Kidney capillary endothelial cell (primary cell): Measurements from ENCODE around the gene CENPM.
"Not testable (repeated sequence)": the region's sequence is repeated elsewhere in the genome, so short reads cannot be mapped to it uniquely, and the experiment has no call there.

ENCODE experiments used
- DNase-seq: peaks from one replicate; pipeline ENCODE4 v3.0.0-alpha.2; 2018; ENCODE audit warnings: low spot score

Gene CENPM

GRCh38 chr22:41966607-41967240, 19.8 kb upstream of the CENPM start:
- peak; percentile 93 for DNase-seq

GRCh38 chr22:41966225-41966606, 19.3 kb upstream of the CENPM start:
- no peak for DNase-seq

- DNase-seq, result no peak
Observed at GRCh38 chr22:41964112-41964491, 17.1 kb upstream of the CENPM start.

- DNase-seq, result no peak
Observed at GRCh38 chr22:41963453-41964111, 16.6 kb upstream of the CENPM start.

- no peak for DNase-seq
Observed at GRCh38 chr22:41957941-41958556, 11.1 kb upstream of the CENPM start.

- no peak for DNase-seq
Observed at GRCh38 chr22:41952713-41953112, 5.8 kb upstream of the CENPM start.

GRCh38 chr22:41951898-41952474, 5.0 kb upstream of the CENPM start, which contains the start of gene SMIM45:
Gene SMIM45 (plus strand): TSS chr22:41952150.
- DNase-seq, result no peak

- no peak for DNase-seq
Observed at GRCh38 chr22:41949297-41949965, 2.5 kb upstream of the CENPM start.

GRCh38 chr22:41948928-41949296, 2.0 kb upstream of the CENPM start:
- not testable (repeated sequence) for DNase-seq

- DNase-seq, result no peak
Observed at GRCh38 chr22:41948142-41948541, 1.2 kb upstream of the CENPM start.

- DNase-seq, result no peak
Observed at GRCh38 chr22:41947424-41948080, 600 bp upstream of the CENPM start.

- peak; percentile 92 for DNase-seq
Observed at GRCh38 chr22:41943661-41944209, 3.2 kb downstream of the CENPM start.

- DNase-seq, result peak; percentile 82
Observed at GRCh38 chr22:41940832-41941765, 5.9 kb downstream of the CENPM start.

- no peak for DNase-seq
Observed at GRCh38 chr22:41939981-41940831, 6.7 kb downstream of the CENPM start.

- DNase-seq, result no peak
Observed at GRCh38 chr22:41936894-41937169, 10.1 kb downstream of the CENPM start.

GRCh38 chr22:41935509-41935908, 11.4 kb downstream of the CENPM start:
- DNase-seq, result no peak

- no peak for DNase-seq
Observed at GRCh38 chr22:41935015-41935351, 12.0 kb downstream of the CENPM start.

- DNase-seq, result no peak
Observed at GRCh38 chr22:41934284-41935014, 12.5 kb downstream of the CENPM start.

GRCh38 chr22:41933411-41934177, 13.4 kb downstream of the CENPM start:
- no peak for DNase-seq
